Measurements from ENCODE around the gene COLQ. TPM values are rescaled to one million over a fixed set of nuclear protein-coding genes. Genes with fewer than 3 reads are reported as not detected.
"Not testable (repeated sequence)": the region's sequence is repeated elsewhere in the genome, so short reads cannot be mapped to it uniquely, and the experiment has no call there.

The COLQ gene
- total RNA-seq, 3 donors from 2014 or later: 0.71 to 1.3 (median 1.2) TPM

- Mint-ChIP-seq H3K4me1 (ENCODE audit: low read depth) (peaks cover 12% of the 10 kb centered on the region), H3K4me3 (no peak overlapping the region), H3K9me3 (no peaks in the 10 kb centered on the region), H3K36me3 (ENCODE audit: insufficient read depth) (peaks cover 7% of the 10 kb centered on the region), H3K27me3 (ENCODE audit: low read depth) (no peaks in the 10 kb centered on the region)
- no peak for ATAC-seq
- DNase-seq: no peak
Measured at GRCh38 chr3:15467227-15468181, 54.0 kb downstream of the COLQ start.

GRCh38 chr3:15465876-15466585 is 55.5 kb downstream of the COLQ start:
- Mint-ChIP-seq H3K4me3 (no peak overlapping the region), H3K4me1 (ENCODE audit: low read depth) (peaks cover 23% of the 10 kb centered on the region), H3K27me3 (ENCODE audit: low read depth) (no peaks in the 10 kb centered on the region), H3K9me3 (no peaks in the 10 kb centered on the region), H3K36me3 (ENCODE audit: insufficient read depth) (peaks cover 7% of the 10 kb centered on the region)
- no peak for DNase-seq
- no peak for ATAC-seq

GRCh38 chr3:15462451-15462850 is 59.1 kb downstream of the COLQ start:
- no peaks in the 10 kb centered on the region for H3K9me3 Mint-ChIP-seq
- DNase-seq (no peak), ATAC-seq (no peak)

GRCh38 chr3:15460891-15461531 is 60.5 kb downstream of the COLQ start:
- Mint-ChIP-seq H3K36me3 (ENCODE audit: insufficient read depth) (peaks cover 6% of the 10 kb centered on the region), H3K9me3 (no peaks in the 10 kb centered on the region), H3K4me1 (ENCODE audit: low read depth) (peaks cover 23% of the 10 kb centered on the region), H3K27me3 (ENCODE audit: low read depth) (no peaks in the 10 kb centered on the region), H3K4me3 (no peak overlapping the region)
- ATAC-seq (no peak), DNase-seq (no peak)

More at GRCh38 chr3:15462451-15462850, 59.1 kb downstream of the COLQ start:
- Mint-ChIP-seq H3K36me3 (ENCODE audit: insufficient read depth) (peaks cover 10% of the 10 kb centered on the region), H3K4me3 (no peak overlapping the region), H3K4me1 (ENCODE audit: low read depth) (peaks cover 28% of the 10 kb centered on the region), H3K27me3 (ENCODE audit: low read depth) (no peaks in the 10 kb centered on the region)

- ATAC-seq: no peak
- no peak overlapping the region for H3K4me3 Mint-ChIP-seq
- no peak for DNase-seq
- H3K27me3 Mint-ChIP-seq (ENCODE audit: low read depth): no peaks in the 10 kb centered on the region
- peaks cover 4% of the 10 kb centered on the region for H3K36me3 Mint-ChIP-seq (ENCODE audit: insufficient read depth)
- no peaks in the 10 kb centered on the region for H3K9me3 Mint-ChIP-seq
- H3K4me1 Mint-ChIP-seq (ENCODE audit: low read depth): peaks cover 23% of the 10 kb centered on the region
Measured at GRCh38 chr3:15458212-15458780, 63.2 kb downstream of the COLQ start.

GRCh38 chr3:15456915-15457314 is 64.6 kb downstream of the COLQ start:
- H3K4me3 Mint-ChIP-seq; H3K27me3 Mint-ChIP-seq (ENCODE audit: low read depth); H3K36me3 Mint-ChIP-seq (ENCODE audit: insufficient read depth); DNase-seq; H3K9me3 Mint-ChIP-seq; ATAC-seq: not testable (repeated sequence)
- H3K4me1 Mint-ChIP-seq (ENCODE audit: low read depth): peaks cover 16% of the 10 kb centered on the region

- DNase-seq (no peak), ATAC-seq (no peak)
- no peaks in the 10 kb centered on the region for H3K9me3 Mint-ChIP-seq
- H3K36me3 Mint-ChIP-seq (ENCODE audit: insufficient read depth): peaks cover 4% of the 10 kb centered on the region
- H3K4me1 Mint-ChIP-seq (ENCODE audit: low read depth): peaks cover 12% of the 10 kb centered on the region
- no peaks in the 10 kb centered on the region for H3K27me3 Mint-ChIP-seq (ENCODE audit: low read depth)
- H3K4me3 Mint-ChIP-seq: no peak overlapping the region
Measured at GRCh38 chr3:15456321-15456720, 65.2 kb downstream of the COLQ start.

GRCh38 chr3:15455756-15456155 is 65.8 kb downstream of the COLQ start:
- Mint-ChIP-seq H3K4me3 (no peak overlapping the region), H3K36me3 (ENCODE audit: insufficient read depth) (peaks cover 6% of the 10 kb centered on the region), H3K4me1 (ENCODE audit: low read depth) (peaks cover 8% of the 10 kb centered on the region), H3K9me3 (no peaks in the 10 kb centered on the region), H3K27me3 (ENCODE audit: low read depth) (no peaks in the 10 kb centered on the region)
- DNase-seq: no peak
- ATAC-seq: no peak

- no peak for ATAC-seq
- peaks cover 9% of the 10 kb centered on the region for H3K36me3 Mint-ChIP-seq (ENCODE audit: insufficient read depth)
- H3K4me3 Mint-ChIP-seq: no peak overlapping the region
- no peaks in the 10 kb centered on the region for H3K9me3 Mint-ChIP-seq
- no peak for DNase-seq
- H3K27me3 Mint-ChIP-seq (ENCODE audit: low read depth): no peaks in the 10 kb centered on the region
- H3K4me1 Mint-ChIP-seq (ENCODE audit: low read depth): peaks cover under 1% of the 10 kb centered on the region
Measured at GRCh38 chr3:15454965-15455364, 66.5 kb downstream of the COLQ start.

- Mint-ChIP-seq H3K4me1 (ENCODE audit: low read depth) (no peaks in the 10 kb centered on the region), H3K4me3 (no peak overlapping the region), H3K27me3 (ENCODE audit: low read depth) (no peaks in the 10 kb centered on the region), H3K36me3 (ENCODE audit: insufficient read depth) (peaks cover 12% of the 10 kb centered on the region), H3K9me3 (no peaks in the 10 kb centered on the region)
- DNase-seq: no peak
- no peak for ATAC-seq
Measured at GRCh38 chr3:15453991-15454625, 67.4 kb downstream of the COLQ start.

GRCh38 chr3:15453501-15453900 is 68.0 kb downstream of the COLQ start:
- no peaks in the 10 kb centered on the region for H3K27me3 Mint-ChIP-seq (ENCODE audit: low read depth)
- no peaks in the 10 kb centered on the region for H3K9me3 Mint-ChIP-seq
- no peaks in the 10 kb centered on the region for H3K4me1 Mint-ChIP-seq (ENCODE audit: low read depth)
- H3K36me3 Mint-ChIP-seq (ENCODE audit: insufficient read depth): peaks cover 15% of the 10 kb centered on the region
- H3K4me3 Mint-ChIP-seq: no peak overlapping the region
- ATAC-seq (no peak), DNase-seq (no peak)

- H3K36me3 Mint-ChIP-seq (ENCODE audit: insufficient read depth): peaks cover 11% of the 10 kb centered on the region
Measured at GRCh38 chr3:15452961-15453360, 68.5 kb downstream of the COLQ start.

GRCh38 chr3:15452156-15452555 is 69.3 kb downstream of the COLQ start:
- Mint-ChIP-seq H3K27me3 (ENCODE audit: low read depth) (no peaks in the 10 kb centered on the region), H3K4me1 (ENCODE audit: low read depth) (no peaks in the 10 kb centered on the region), H3K36me3 (ENCODE audit: insufficient read depth) (peaks cover 11% of the 10 kb centered on the region), H3K4me3 (no peak overlapping the region), H3K9me3 (no peaks in the 10 kb centered on the region)
- DNase-seq: no peak
- no peak for ATAC-seq

More at GRCh38 chr3:15452961-15453360, 68.5 kb downstream of the COLQ start:
- ATAC-seq (no peak), DNase-seq (no peak)
- H3K4me1 Mint-ChIP-seq (ENCODE audit: low read depth): no peaks in the 10 kb centered on the region
- H3K4me3 Mint-ChIP-seq: no peak overlapping the region
- no peaks in the 10 kb centered on the region for H3K27me3 Mint-ChIP-seq (ENCODE audit: low read depth)
- no peaks in the 10 kb centered on the region for H3K9me3 Mint-ChIP-seq

Measured in activated T-cell treated with anti-CD3 and anti-CD28 coated beads, Interleukin-2, amount 50 U/mL, for 4 hours (primary cell).